Endothelial cell of umbilical vein (primary cell): ENCODE results near the gene TNRC6B.

ENCODE experiments used
- FOS ChIP-seq: IDR thresholded peaks from 2 replicates; pipeline ENCODE4 v1.6.1; 2011; ENCODE audit warnings: mild to moderate bottlenecking, low read length, moderate library complexity, borderline replicate concordance; ENCODE audit not compliant: insufficient read depth
- MYC ChIP-seq: IDR thresholded peaks from one replicate; pipeline ENCODE4 v1.6.1; 2011; ENCODE audit warnings: mild to moderate bottlenecking, low read depth, low read length
- POLR2A ChIP-seq: IDR thresholded peaks from 2 replicates; pipeline ENCODE4 v1.6.1; 2012; ENCODE audit warnings: low read depth, mild to moderate bottlenecking, control low read depth, low read length
- POLR2AphosphoS5 ChIP-seq: IDR thresholded peaks from 2 replicates; pipeline ENCODE4 v1.6.1; 2012; ENCODE audit warnings: low read depth, mild to moderate bottlenecking, control low read depth, low read length, moderate library complexity; ENCODE audit not compliant: insufficient read depth
- TF ChIP-seq, protein P1 (sequence below), 2 donors: IDR thresholded peaks; 1 replicate in 1 of 2; 2 replicates in 1 of 2; pipeline ENCODE4 v1.5.1; 2011; ENCODE audit warnings: low read length in 2 of 2, mild to moderate bottlenecking in 2 of 2, moderate library complexity in 2 of 2, control low read depth in 1 of 2, inconsistent platforms in 1 of 2, low read depth in 1 of 2; ENCODE audit not compliant: insufficient read depth in 1 of 2; ENCODE audit errors: extremely low read depth in 1 of 2

DNA sequence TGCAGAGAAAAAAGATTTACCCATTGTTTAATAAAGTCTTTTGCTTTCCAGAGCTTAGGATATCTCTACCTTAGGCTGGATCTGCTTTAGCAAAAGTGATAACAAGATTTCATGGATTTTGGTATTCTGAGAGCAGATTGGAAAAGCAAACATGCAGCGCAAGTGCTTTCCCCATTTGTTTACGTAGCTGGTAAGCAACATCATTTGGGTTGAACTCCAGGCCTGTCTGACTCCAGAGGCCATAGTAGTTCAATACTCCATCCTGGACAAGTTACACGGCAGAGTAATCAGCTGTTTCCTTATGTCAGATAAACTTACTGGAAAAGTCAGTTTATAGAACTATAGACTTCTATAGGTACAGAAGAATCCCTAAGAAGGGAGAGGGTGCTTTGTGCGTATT lies 40.6 kb upstream of the TNRC6B start:
- TF ChIP-seq POLR2A (no peak), FOS (no peak), POLR2AphosphoS5 (no peak), MYC (no peak)
- TF ChIP-seq, protein P1, sequence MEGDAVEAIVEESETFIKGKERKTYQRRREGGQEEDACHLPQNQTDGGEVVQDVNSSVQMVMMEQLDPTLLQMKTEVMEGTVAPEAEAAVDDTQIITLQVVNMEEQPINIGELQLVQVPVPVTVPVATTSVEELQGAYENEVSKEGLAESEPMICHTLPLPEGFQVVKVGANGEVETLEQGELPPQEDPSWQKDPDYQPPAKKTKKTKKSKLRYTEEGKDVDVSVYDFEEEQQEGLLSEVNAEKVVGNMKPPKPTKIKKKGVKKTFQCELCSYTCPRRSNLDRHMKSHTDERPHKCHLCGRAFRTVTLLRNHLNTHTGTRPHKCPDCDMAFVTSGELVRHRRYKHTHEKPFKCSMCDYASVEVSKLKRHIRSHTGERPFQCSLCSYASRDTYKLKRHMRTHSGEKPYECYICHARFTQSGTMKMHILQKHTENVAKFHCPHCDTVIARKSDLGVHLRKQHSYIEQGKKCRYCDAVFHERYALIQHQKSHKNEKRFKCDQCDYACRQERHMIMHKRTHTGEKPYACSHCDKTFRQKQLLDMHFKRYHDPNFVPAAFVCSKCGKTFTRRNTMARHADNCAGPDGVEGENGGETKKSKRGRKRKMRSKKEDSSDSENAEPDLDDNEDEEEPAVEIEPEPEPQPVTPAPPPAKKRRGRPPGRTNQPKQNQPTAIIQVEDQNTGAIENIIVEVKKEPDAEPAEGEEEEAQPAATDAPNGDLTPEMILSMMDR (IDR thresholded peaks at IDR 0.05; ENCODE audit: extremely low read depth in 1 of 2, insufficient read depth in 1 of 2, low read depth in 1 of 2, low read length in 2 of 2), result no peak
